ENCODE results near the gene PLPPR5. TPM values are rescaled to one million over a fixed set of nuclear protein-coding genes. Genes with fewer than 3 reads are reported as not detected.

PLPPR5 gene
- total RNA-seq, result not detected in 2 replicates

DNA sequence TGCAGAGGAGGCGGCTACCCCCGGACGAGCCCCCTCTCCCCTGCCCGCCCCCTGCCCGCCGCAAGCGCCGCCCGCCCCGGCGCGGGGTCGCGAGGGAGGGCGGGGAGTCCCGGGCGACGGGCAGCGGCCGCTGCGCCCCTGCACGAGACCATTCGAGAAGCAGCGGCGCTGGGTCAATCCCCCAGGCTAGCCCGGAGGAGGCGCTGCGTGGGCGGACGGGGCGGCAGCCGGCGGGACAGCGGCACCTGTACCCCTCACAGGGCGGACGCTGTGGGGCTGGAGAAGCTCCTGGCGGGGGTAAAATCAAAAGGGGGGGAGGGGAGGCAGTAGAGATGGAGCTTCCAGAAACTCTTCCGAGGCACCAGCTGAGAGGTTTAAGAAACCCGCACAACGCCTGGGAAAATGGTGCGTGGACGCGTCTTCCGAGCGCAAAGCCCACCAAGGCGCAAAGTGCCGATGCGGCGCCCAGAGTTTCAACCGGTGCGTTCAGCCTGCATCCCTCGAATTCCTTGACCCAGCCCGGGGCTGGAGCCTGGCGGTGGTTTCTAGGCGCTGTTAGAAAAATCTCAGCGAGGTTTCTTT lies at the start of gene PLPPR5:
TSS of gene PLPPR5 (minus strand) at position 1 of the 582 bp plus-strand sequence. CDS start 190 bp downstream, outside the sequence.

Small RNA genes lying within 50 kb of the gene (small RNA-seq; reads per million reads assigned to genes)
- gene AL445433.1, result not detected
